Measurements from ENCODE around the gene COL17A1.

Gene COL17A1

GRCh38 chr10:104092749-104093148 lies 7.1 kb upstream of the COL17A1 start:
- DNase-seq, result no peak

GRCh38 chr10:104090611-104091010 lies 4.9 kb upstream of the COL17A1 start:
- no peak for DNase-seq

- no peak for DNase-seq
Measured at GRCh38 chr10:104089621-104090020, 3.9 kb upstream of the COL17A1 start.

GRCh38 chr10:104088239-104088638 lies 2.6 kb upstream of the COL17A1 start:
- no peak for DNase-seq

- no peak for DNase-seq
Measured at GRCh38 chr10:104084482-104085142, 1.1 kb downstream of the COL17A1 start.

GRCh38 chr10:104081998-104082397 lies 3.7 kb downstream of the COL17A1 start:
- no peak for DNase-seq

GRCh38 chr10:104080762-104081161 lies 4.9 kb downstream of the COL17A1 start:
- DNase-seq, result peak; percentile 63

GRCh38 chr10:104077663-104078151 lies 8.0 kb downstream of the COL17A1 start:
- no peak for DNase-seq

- DNase-seq, result no peak
Measured at GRCh38 chr10:104077247-104077646, 8.4 kb downstream of the COL17A1 start.

- no peak for DNase-seq
Measured at GRCh38 chr10:104076743-104077160, 8.9 kb downstream of the COL17A1 start.

- DNase-seq, result no peak
Measured at GRCh38 chr10:104074505-104074904, 11.2 kb downstream of the COL17A1 start.

GRCh38 chr10:104072786-104073185 lies 12.9 kb downstream of the COL17A1 start:
- DNase-seq, result no peak

GRCh38 chr10:104069613-104070012 lies 16.1 kb downstream of the COL17A1 start:
- peak; percentile 49 for DNase-seq

- DNase-seq, result no peak
Measured at GRCh38 chr10:104067525-104067924, 18.2 kb downstream of the COL17A1 start.

GRCh38 chr10:104066945-104067344 lies 18.7 kb downstream of the COL17A1 start:
- no peak for DNase-seq

- no peak for DNase-seq
Measured at GRCh38 chr10:104065748-104066147, 19.9 kb downstream of the COL17A1 start.

GRCh38 chr10:104061196-104061595 lies 24.5 kb downstream of the COL17A1 start:
- DNase-seq, result no peak

- DNase-seq, result no peak
Measured at GRCh38 chr10:104059364-104059763, 26.3 kb downstream of the COL17A1 start.

GRCh38 chr10:104057717-104058116 lies 28.0 kb downstream of the COL17A1 start:
- DNase-seq, result no peak

- no peak for DNase-seq
Measured at GRCh38 chr10:104056619-104057273, 28.9 kb downstream of the COL17A1 start.

- no peak for DNase-seq
Measured at GRCh38 chr10:104054430-104054829, 31.2 kb downstream of the COL17A1 start.

GRCh38 chr10:104053201-104053600 lies 32.5 kb downstream of the COL17A1 start:
- DNase-seq, result no peak

GRCh38 chr10:104052431-104052830 lies 33.2 kb downstream of the COL17A1 start:
- no peak for DNase-seq

GRCh38 chr10:104049504-104050250 lies 36.0 kb downstream of the COL17A1 start:
- peak; percentile 43 for DNase-seq
